Stimulated activated CD4-positive, alpha-beta T cell treated with anti-CD3 and anti-CD28 coated beads, TNF-alpha, amount 100 ng/mL, for 1 hour (primary cell): ENCODE measurements around the gene MMP19.
"Not testable (repeated sequence)": the region's sequence is repeated elsewhere in the genome, so short reads cannot be mapped to it uniquely, and the experiment has no call there.

ENCODE experiments used
- DNase-seq, 3 donors: peaks; one replicate each; pipeline ENCODE4 v3.0.0-alpha.2; 2020; ENCODE audit warnings: low read depth in 3 of 3, low spot score in 1 of 3

The MMP19 gene, protein sequence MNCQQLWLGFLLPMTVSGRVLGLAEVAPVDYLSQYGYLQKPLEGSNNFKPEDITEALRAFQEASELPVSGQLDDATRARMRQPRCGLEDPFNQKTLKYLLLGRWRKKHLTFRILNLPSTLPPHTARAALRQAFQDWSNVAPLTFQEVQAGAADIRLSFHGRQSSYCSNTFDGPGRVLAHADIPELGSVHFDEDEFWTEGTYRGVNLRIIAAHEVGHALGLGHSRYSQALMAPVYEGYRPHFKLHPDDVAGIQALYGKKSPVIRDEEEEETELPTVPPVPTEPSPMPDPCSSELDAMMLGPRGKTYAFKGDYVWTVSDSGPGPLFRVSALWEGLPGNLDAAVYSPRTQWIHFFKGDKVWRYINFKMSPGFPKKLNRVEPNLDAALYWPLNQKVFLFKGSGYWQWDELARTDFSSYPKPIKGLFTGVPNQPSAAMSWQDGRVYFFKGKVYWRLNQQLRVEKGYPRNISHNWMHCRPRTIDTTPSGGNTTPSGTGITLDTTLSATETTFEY

DNA sequence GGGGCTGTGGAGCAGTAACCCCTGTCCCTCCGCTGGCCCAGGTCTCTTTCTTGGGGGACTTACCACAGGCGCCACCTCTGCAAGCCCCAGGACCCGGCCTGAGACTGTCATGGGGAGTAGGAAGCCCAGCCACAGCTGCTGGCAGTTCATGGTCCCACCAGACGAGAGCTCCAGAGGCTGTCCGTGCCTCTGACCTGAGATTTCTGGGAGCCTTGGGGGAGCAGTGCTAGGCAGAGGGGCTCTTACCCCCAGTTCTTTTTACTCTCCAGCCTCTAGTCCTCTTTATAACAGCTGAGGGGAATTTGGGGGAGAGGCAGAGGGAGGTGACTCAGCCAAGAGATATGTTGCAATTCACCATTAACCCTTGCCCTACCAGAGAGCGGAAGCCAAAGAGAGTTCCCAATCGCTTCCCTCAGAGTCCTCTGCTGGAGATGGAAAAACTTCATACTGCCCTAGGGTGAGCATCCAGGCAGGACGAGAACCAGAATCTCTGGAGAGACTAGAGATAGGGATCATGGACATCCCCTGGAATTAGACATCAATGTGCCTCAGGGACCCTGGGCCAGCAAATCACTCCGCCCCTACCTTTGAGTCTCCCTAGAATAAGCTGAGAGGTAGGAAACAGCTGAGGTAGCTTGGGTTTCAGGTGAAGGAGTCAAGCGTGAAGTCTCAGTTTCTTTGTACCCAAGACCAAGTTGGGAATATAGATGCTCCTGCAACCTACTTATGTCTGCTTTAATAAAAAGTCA, at the start of gene MMP19:
Gene MMP19 (minus strand): TSS at position 256 of the 749 bp plus-strand sequence. CDS start 106 bp downstream, at position 150.
- DNase-seq, result no peak

DNA sequence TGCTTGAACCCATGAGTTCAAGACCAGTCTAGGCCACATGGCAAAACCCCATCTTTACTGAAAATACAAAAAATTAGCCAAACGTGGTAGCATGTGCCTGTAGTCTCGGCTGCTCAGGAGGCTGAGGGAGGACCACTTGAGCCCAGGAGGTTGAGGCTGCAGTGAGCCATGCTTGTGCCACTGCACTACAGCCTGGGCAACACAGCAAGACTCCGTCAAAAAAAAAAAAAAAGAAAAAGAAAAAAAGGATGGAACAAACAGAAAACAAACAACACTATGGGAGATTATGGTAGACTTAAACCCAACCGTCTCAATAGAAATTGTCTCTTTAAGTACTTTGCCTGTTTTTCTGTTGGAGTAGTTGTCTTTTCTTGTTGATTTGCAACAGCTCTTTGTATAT, 48.6 kb upstream of the MMP19 start:
- DNase-seq, result no peak

DNA sequence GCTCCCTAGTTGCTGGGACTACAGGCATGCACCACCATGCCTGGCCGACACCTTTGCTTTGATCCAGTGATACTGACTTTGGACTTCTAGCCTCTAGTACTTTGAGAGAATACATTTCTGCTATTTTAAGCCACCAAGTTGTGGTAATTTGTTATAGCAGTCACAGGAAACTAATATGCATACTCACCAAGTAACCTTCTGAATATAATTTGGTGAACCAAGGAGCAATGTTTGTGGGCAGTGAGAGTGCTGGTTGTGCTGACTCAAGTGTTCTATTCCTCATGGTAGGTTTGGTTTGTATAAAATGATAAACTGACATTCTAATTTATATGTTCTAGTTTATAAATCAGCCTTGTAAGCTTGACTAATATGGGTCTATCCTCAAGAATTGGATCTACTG, 42.4 kb upstream of the MMP19 start:
- DNase-seq, result no peak

DNA sequence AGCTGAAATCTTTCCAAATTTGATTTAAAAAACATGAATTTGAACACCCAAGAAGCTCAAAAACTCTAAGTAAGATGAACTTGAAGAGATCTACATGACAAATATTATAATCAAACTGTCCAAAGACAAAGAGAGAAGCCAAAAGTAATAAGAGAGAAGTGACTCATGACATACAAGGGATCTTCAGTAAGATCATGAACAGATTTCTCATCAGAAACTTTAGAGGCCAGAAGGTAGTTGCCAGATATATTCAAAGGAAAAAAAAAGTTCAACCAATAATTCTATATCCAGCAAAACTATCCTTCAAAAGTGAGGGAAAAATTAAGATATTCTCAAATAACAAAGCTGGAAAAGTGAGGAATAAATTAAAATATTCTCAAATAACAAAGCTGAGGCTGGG, 35.1 kb upstream of the MMP19 start:
- no peak for DNase-seq

DNA sequence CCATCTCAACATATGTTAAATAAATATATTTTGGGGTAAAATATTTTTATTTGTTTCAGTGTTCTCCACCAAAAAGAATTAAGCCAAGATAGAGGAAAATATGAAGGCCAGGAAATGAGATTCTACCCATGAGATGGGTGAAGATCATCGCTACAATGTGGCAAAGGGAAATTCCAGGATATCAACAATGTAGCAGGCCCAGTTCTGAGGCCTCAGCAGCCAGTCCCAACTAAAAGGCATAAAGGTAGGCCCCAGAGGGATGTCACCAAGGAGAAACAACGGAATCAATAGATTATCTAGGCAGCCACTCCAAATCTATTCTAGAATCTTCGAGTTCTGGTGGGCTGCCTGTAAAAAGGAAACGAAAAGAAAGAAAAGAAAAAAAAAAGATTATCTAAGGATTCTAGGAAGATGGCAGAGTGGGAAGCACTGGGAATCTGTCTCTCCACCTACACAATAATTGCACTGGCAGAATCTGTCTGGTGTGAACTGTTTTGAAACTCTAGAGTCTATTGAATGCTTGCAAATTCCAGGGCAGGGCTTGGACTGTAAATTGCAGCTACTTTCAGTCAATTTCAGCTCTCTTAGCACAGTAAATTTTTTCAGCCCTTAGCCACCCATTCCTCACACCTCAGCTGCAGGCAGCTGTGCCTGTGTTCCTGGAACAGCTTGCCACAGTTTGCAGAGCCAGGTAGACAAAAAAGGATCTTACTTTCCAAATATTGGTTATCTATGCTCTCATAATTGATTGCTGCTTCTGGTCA, 33.1 kb upstream of the MMP19 start:
- no peak for DNase-seq

DNA sequence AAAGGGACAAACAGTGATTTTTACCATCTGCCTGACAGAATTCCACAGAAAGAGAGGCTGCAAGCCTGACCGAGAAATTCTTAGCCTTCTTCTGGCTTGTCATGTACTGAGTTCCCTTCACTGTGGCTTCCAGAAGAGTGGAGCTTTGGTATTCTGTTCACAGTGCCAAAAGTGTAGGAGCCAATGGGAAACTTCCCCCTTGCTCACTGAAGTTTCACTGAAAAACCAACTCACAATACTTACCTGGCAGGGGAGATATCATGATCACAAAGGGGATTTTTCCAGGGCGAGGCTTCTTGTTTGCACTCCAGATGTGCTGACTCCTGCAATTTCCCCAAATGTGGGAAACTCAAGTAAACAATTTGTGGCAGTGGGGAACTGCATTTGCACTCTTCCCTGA, 31.7 kb upstream of the MMP19 start:
- DNase-seq, result no peak

DNA sequence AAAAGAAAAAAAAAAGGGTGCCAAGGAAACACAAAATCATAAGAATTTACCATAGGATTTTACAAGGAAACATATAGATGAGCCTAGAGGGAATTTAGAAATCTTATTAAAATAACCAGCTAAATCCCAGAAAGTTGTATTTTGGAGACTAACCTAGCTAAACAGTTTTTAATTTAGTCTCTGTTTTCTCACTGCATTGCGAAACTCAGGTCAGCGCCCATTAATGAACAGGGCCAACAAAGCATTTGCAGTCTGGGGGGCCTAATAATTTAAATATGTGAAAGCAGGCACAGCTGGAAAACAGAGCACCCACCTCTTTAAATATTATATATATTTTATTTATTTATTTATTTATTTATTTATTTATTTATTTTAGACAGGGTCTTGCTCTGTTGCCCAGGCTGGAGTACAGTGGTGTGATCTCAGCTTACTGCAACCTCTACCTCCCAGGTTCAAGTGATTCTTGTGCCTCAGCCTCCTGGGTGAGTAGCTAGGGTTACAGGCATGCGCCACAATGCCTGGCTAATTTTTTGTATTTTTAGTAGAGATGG, 23.8 kb upstream of the MMP19 start:
- not testable (repeated sequence) for DNase-seq

DNA sequence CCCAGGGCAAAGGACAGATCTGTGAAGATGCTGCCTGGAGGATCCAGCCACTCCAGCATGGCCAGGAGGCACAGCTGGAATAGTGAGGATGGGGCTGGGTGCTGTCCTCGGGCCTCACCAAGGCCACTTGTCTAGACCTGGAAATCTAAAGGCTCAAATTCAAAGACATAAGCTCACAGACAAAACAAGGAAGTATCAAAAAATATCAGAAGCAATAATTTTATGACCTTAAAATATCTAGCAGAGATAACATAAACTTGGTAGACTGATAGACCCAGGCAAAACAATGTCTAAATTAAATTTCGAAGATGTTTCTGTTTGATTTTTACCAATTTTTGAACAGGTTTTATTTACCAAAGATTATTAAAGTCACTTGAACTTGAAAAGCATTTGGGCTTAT, 22.6 kb upstream of the MMP19 start:
- no peak for DNase-seq

DNA sequence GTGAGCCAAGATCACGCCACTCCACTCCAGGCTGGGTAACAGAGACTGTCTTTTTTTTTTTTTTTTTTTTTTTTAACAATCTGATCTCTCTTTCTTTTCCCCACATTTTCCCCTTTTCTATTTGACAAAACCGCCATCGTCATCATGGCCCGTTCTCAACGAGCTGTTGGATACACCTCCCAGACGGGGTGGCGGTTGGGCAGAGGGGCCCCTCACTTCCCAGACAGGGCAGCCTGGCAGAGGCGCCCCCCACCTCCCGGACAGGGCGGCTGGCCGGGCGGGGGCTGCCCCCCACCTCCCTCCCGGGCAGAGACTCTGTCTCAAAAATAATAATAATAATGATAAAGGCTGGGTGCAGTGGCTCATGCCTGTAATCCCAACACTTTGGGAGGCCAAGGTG, 20.2 kb upstream of the MMP19 start:
- not testable (repeated sequence) for DNase-seq

DNA sequence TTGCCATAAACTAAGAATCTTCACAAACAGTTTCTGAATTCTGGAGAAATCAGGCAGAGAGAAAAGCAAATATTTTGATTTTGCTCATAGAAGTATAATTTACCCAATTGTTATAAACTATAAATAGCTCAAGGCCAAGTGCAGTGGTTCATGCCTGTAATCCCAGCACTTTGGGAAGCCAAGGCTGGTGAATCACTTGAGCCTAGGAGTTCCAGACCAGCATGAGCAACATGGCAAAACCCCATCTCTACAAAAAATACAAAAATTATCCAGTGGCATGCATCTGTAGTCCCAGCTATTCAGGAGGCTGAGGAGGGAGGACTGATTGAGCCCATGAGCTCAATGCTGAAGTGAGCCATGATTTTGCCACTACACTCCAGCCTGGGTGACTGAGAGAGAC, 19.6 kb upstream of the MMP19 start:
- no peak for DNase-seq

DNA sequence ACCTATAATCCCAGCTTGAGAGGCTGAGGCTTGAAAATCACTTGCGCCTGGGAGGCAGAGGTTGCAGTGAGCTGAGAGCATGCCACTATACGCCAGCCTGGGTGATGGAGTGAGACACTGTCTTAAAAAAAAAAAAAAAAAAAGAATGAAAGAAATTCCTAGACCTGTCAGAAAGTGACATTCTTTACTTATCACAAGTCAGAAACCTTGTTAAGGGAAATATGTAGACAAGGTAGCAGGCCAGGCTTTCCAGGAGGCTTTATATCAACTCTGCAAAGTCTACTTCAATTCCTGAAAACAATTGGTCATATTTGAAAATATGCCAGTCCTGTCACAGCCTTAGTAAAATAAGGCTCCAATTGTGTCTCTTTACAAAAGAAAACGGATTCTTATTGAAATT, 19.1 kb upstream of the MMP19 start:
- no peak for DNase-seq

DNA sequence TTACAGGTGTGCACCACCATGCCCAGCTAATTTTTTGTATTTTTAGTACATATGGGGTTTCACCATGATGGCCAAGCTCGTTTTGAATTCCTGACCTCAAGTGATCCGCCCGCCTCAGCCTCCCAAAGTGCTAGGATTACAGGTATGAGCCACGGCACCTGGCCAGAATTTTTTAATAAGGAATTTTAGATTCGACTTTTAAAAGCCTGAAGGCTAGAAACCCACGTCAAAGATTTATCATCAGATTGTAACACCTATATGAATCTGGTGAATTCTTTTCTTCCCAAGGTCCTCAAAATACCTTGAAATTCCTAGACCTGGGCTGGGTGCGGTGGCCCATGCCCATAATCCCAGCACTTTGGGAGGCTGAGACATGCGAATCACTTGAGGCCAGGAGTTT, 18.7 kb upstream of the MMP19 start:
- DNase-seq, result no peak

DNA sequence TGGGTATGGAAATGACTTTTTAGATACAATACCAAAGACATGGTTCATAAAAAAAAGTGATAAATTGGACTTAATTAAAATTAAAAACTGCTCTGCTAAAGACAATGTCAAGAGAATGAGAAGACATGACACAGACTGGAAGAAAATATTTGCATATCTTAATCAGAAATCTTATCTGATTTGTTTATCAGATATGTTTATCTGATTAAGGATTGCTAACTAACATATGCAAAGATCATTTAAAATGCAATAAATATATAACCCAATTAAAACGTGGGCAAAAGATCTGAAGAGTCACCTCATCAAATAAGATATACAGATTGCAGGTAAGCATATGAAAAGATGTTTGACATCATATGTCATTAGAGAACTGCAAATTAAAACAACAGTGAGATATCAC, 10.0 kb upstream of the MMP19 start:
- no peak for DNase-seq

DNA sequence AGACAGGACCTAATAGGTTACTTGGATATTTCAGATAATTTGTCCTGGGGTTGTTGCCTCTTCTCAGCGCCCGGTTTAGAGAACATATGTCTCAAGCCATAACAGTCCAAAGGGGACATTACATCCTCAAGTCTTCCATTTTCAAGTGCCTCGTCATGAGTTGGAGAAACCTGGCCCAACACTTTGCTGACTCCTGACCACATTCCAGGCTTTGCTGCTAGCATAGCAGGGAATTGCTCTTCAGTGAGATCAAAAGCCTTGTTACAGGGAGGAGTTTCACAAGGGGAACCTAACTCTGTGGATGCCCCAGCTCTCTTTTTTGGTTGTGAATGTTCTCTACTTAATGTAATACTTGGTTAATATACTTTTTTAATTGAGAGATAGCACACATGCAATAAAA, 8.2 kb upstream of the MMP19 start:
- DNase-seq, result no peak

DNA sequence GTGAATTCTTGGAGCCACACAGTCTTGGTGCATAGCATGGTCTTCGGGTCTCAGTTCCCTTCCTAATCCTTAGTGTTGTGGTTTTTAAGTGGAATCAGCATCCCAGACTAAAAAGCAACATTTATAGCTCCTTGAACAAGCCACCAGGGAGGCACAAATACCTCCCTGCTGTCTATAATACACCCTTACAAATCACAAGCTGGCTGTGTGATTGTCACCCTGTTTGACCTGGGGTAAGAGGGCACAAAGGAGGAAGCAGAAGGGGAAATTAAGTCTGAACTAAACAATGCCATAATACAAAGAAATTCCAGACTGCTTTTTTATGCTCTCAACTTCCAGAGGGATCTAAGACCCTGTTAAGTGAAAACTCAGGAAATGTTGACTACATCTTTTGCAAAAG, 7.7 kb upstream of the MMP19 start:
- no peak for DNase-seq

DNA sequence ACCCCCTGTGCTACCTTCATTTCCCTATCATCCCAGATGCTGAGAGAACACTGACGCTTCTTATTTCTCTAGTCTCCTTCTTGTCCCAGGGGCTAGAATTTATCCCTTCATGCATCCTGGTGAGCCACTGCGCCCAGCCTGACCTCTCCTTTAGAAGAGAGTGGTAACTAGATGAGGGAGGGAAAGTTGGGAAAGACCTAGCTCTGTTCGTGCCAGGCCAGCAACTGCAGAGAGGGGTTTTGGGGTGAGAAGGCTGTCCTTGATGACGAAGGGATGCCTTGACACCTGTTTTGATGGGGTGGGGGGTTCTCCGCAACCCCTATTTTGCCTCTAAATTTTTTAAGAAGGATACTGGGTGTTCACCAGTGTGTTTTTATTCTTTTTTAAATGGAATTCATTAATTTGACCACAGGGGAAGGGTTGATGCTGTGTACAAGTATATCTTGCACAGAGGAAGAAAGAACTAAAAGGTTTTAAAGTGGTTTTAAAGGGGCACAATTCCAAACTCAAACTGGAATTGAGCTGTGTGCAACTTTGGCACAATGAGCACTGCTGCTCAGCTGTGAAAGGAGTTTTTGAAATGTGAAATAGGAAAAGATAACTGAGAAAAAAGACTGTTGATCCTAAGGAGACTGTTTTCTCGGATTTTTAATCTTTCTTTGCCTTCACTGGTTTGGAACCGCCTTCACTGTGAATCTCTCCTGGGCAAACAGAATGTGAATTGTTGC, 7.0 kb upstream of the MMP19 start:
- no peak for DNase-seq

DNA sequence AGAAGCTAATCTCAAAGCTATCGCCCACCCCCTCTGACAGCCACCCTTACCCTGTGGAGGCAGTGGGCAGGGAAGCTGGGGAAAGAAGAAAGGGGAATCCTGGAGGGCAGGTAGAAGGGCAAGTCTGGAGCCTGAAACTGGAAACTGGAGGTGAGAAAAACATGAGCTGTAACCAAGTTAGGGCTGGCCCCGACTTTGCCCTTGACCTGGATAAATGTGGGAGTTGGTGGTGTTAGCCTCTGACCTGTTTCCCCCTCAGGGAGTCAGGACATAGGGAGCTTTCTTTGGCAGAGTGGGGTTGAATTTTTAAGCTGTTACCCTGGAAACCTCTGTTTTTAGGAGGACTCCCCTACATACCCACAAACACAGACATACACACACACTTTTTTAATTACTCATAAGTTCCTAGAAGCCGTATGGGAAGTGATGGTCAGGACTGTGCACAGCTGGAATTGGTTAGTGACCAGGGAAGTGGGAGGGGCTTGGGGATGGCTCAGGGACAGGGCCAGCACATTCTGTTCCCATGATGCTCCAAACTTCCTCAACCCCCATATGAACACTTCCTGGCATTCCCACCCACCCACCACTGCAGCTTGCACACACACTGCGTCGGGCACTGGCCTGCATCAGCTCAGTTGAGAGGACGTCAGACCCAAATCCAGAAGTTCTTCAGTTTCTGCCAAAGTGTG, 5.0 kb upstream of the MMP19 start:
- DNase-seq, result no peak

DNA sequence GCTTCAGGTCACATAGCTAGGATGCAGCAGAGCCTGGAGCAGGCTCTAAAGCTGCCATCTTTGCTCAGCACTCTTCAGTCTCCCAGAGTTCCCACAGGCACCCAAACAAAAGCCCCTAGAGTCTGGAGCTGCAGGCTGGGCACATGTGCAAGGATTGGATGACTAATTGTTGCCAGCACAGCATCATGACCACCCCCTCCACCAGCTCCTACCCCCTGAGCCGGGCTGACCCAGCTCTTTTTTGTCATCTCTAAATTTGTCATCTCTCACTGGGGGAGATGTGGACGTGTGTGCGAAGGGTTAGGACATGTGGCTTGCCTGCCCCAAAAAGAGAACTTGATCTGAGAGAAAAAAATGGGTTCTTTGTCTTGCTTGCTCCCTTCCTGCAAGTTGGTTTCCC, 4.3 kb upstream of the MMP19 start:
- no peak for DNase-seq

DNA sequence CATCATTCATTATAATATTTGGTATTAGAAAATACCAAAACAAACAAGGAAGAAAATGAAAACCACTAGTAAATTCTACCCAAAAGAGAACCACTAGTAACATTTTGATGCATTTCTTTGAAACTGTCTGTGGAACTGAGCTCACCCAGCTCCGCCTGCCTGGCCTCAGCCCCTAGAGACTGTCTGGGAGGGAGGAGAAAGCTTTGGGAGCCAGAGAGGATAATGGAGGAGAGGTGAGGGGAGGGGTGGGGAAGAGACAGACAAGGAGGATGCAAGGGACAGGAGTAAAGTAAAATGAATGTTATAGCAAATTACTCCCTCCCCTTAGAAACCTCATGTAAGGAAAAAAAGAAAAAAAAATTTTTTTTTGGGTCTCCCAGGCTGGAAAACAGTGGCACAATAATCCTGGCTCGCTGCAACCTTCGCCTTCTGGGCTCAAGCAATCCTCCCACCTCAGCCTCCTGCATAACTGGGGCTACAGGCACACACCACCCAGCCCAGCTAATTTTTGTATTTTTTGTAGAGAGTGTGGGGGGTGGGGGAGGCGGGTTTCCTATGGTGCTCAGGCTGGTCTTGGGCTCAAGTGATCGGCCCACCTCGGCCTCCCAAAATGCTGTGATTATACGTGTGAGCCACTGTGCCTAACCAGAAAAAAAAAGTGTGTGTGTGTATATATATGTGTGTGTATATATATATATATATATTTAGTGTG, 3.2 kb upstream of the MMP19 start:
- DNase-seq, result no peak

DNA sequence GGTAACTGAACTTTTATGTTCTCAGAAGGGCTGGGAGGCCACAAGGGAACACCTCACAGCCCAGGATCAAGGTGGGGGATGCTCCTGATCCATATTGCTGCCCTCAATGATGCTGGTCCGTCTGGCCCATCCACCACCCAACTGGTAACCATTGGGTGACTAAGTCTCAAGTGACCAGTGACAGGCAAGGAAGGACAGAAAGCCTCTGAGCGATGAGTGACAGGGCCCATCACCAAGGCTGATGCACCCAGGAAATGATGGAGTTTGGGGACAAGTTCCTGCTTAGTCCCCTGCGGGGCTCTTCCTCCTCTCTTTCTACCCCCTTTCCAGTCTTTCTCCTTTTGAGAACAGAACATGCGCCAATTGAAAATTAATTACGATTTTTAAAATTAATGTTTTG, 2.6 kb upstream of the MMP19 start:
- DNase-seq, result no peak
